NCI-H146 treated with DMSO at 0.1 percent for 48 hours (cell line): Measurements from ENCODE around the gene PDGFD.

ENCODE experiments used
- DNase-seq: peaks from one replicate; lab custom pipeline; 2025; ENCODE audit not compliant: unreplicated experiment; lab: John Stamatoyannopoulos, UW

The PDGFD gene

GRCh38 chr11:103890654-103891053 is 273.3 kb downstream of the PDGFD start:
- no peak for DNase-seq

GRCh38 chr11:103889679-103890078 is 274.3 kb downstream of the PDGFD start:
- DNase-seq, result no peak

GRCh38 chr11:103888541-103888951 is 275.4 kb downstream of the PDGFD start:
- DNase-seq, result no peak

- DNase-seq, result no peak
These were observed 276.8 kb downstream of the PDGFD start for GRCh38 chr11:103887001-103887658.

GRCh38 chr11:103883856-103884255 is 280.1 kb downstream of the PDGFD start:
- DNase-seq, result no peak

GRCh38 chr11:103883291-103883690 is 280.7 kb downstream of the PDGFD start:
- DNase-seq, result no peak

- DNase-seq, result no peak
These were observed 282.4 kb downstream of the PDGFD start for GRCh38 chr11:103881584-103881983.

GRCh38 chr11:103880968-103881367 is 283.0 kb downstream of the PDGFD start:
- no peak for DNase-seq

- DNase-seq, result no peak
These were observed 285.3 kb downstream of the PDGFD start for GRCh38 chr11:103878646-103879045.

- DNase-seq, result no peak
These were observed 286.7 kb downstream of the PDGFD start for GRCh38 chr11:103877221-103877620.

- DNase-seq, result no peak
These were observed 288.0 kb downstream of the PDGFD start for GRCh38 chr11:103875855-103876510.

- no peak for DNase-seq
These were observed 291.2 kb downstream of the PDGFD start for GRCh38 chr11:103872748-103873147.

- DNase-seq, result no peak
These were observed 291.9 kb downstream of the PDGFD start for GRCh38 chr11:103871923-103872551.

GRCh38 chr11:103870821-103871309 is 293.1 kb downstream of the PDGFD start:
- DNase-seq, result no peak

- DNase-seq, result no peak
These were observed 296.5 kb downstream of the PDGFD start for GRCh38 chr11:103867481-103867880.

- DNase-seq, result no peak
These were observed 300.4 kb downstream of the PDGFD start for GRCh38 chr11:103863497-103863896.

- DNase-seq, result no peak
These were observed 301.2 kb downstream of the PDGFD start for GRCh38 chr11:103862802-103863174.

GRCh38 chr11:103862094-103862801 is 301.7 kb downstream of the PDGFD start:
- no peak for DNase-seq
